HG03280 (cell line): ENCODE results near the gene POU2F3.

Experiments used
- ATAC-seq: cut with Tn5 transposase; IDR thresholded peaks from one replicate; pipeline ENCODE4 v1.9.1; 2021; ENCODE audit warnings: mild to moderate bottlenecking, moderate library complexity; ENCODE audit not compliant: unreplicated experiment

POU2F3 gene

GRCh38 chr11:120316880-120317688 lies 77.1 kb downstream of the POU2F3 start:
- ATAC-seq: no peak

- ATAC-seq: no peak
Measured at GRCh38 chr11:120317689-120318480, 77.9 kb downstream of the POU2F3 start.

GRCh38 chr11:120318906-120319305 lies 79.0 kb downstream of the POU2F3 start:
- no peak for ATAC-seq

GRCh38 chr11:120324932-120325810 lies 85.2 kb downstream of the POU2F3 start, which contains the start of gene TLCD5:
Gene TLCD5, plus strand, starts transcription at chr11:120325299. Its CDS starts 2,143 bp downstream, at chr11:120327442.
- no peak for ATAC-seq

- ATAC-seq: no peak
Measured at GRCh38 chr11:120326228-120326627, 86.3 kb downstream of the POU2F3 start.

- no peak for ATAC-seq
Measured at GRCh38 chr11:120326845-120327281, 86.9 kb downstream of the POU2F3 start.

- ATAC-seq: no peak
Measured at GRCh38 chr11:120327311-120327710, 87.4 kb downstream of the POU2F3 start.

- ATAC-seq: no peak
Measured at GRCh38 chr11:120329556-120329955, 89.6 kb downstream of the POU2F3 start.

GRCh38 chr11:120330045-120330444 lies 90.1 kb downstream of the POU2F3 start:
- ATAC-seq: no peak

- no peak for ATAC-seq
Measured at GRCh38 chr11:120331301-120331996, 91.5 kb downstream of the POU2F3 start.

- ATAC-seq: no peak
Measured at GRCh38 chr11:120332822-120333716, 93.1 kb downstream of the POU2F3 start.

- no peak for ATAC-seq
Measured at GRCh38 chr11:120333801-120334200, 93.9 kb downstream of the POU2F3 start.

- ATAC-seq: no peak
Measured at GRCh38 chr11:120334332-120334731, 94.4 kb downstream of the POU2F3 start.

- ATAC-seq: no peak
Measured at GRCh38 chr11:120334894-120335462, 95.0 kb downstream of the POU2F3 start.

GRCh38 chr11:120335556-120335907 lies 95.6 kb downstream of the POU2F3 start:
- no peak for ATAC-seq

GRCh38 chr11:120335908-120336640 lies 96.1 kb downstream of the POU2F3 start, which contains the start of gene ARHGEF12:
Gene ARHGEF12, plus strand, starts transcription at chr11:120336413. Its CDS starts 831 bp downstream, at chr11:120337244.
- peak; percentile 67 for ATAC-seq

GRCh38 chr11:120336641-120337354 lies 96.9 kb downstream of the POU2F3 start:
- peak; percentile 47 for ATAC-seq
